Caco-2 (cell line): ENCODE data around the gene PLEKHA6. TPM values are rescaled to one million over a fixed set of nuclear protein-coding genes. Genes with fewer than 3 reads are reported as not detected.

ENCODE experiments used
- BruUV-seq: library from RNA; stranded (reverse); fragments of 400-500 nt; replicated peaks from 2 replicates; lab custom pipeline; 2021; lab: Mats Ljungman, UMichigan
- CTCF ChIA-PET: fragments of 300-600 bp; sonication (Branson Sonifier 250); formaldehyde crosslinking; loops from one replicate; lab custom pipeline; 2022; ENCODE audit warnings: antibody characterized with exemption; lab: Charles Lee
- POLR2A ChIA-PET: fragments of 300-600 bp; sonication (Branson Sonifier 250); formaldehyde crosslinking; loops from one replicate; lab custom pipeline; 2022; ENCODE audit warnings: antibody characterized with exemption; lab: Charles Lee
- DNase-seq, 2 experiments: peaks; one replicate each; pipeline versions ENCODE4 v3.0.0 to v3.0.0-alpha.2; 2020 to 2022
- H3K27me3 ChIP-seq: replicated peaks from 2 replicates; pipeline ENCODE4 v1.6.0; 2011; ENCODE audit warnings: low read length; ENCODE audit not compliant: control insufficient read depth, insufficient read depth
- H3K36me3 ChIP-seq: 2 replicates; pipeline ENCODE4 v1.5.1; 2011; ENCODE audit warnings: low read length; ENCODE audit not compliant: control insufficient read depth, insufficient read depth
- H3K4me1 ChIP-seq: fragments of 250-450 bp; sonication (Bioruptor Pico); 2 replicates; pipeline ENCODE4 v1.5.1; 2020; ENCODE audit warnings: mild to moderate bottlenecking
- H3K4me3 ChIP-seq: 2 replicates; pipeline ENCODE4 v1.5.1; 2011; ENCODE audit warnings: low read depth, mild to moderate bottlenecking, control low read depth, low read length
- H3K9me3 ChIP-seq: fragments of 250-450 bp; sonication (Bioruptor Pico); 2 replicates; pipeline ENCODE4 v1.5.1; 2020; ENCODE audit warnings: mild to moderate bottlenecking, moderate library complexity
- H3K27ac Mint-ChIP-seq: one replicate; pipeline ENCODE4 v1.8.0; 2022; ENCODE audit warnings: mixed read lengths; ENCODE audit not compliant: unreplicated experiment
- H3K27me3 Mint-ChIP-seq: one replicate; pipeline ENCODE4 v1.8.0; 2022; ENCODE audit warnings: mixed read lengths; ENCODE audit not compliant: insufficient read depth, unreplicated experiment
- H3K36me3 Mint-ChIP-seq: one replicate; pipeline ENCODE4 v1.8.0; 2022; ENCODE audit warnings: mild to moderate bottlenecking, mixed read lengths; ENCODE audit not compliant: insufficient read depth, unreplicated experiment
- H3K4me1 Mint-ChIP-seq: one replicate; pipeline ENCODE4 v1.8.0; 2022; ENCODE audit warnings: low read depth, mixed read lengths; ENCODE audit not compliant: unreplicated experiment
- H3K4me3 Mint-ChIP-seq: one replicate; pipeline ENCODE4 v1.8.0; 2022; ENCODE audit warnings: mild to moderate bottlenecking, moderate library complexity, mixed read lengths; ENCODE audit not compliant: unreplicated experiment
- H3K9me3 Mint-ChIP-seq: one replicate; pipeline ENCODE4 v1.8.0; 2022; ENCODE audit warnings: mixed read lengths; ENCODE audit not compliant: unreplicated experiment
- CTCF ChIP-seq, 2 experiments: fragments of 200-600 bp in 1 of 2; IDR thresholded peaks; 1 replicate in 1 of 2; 2 replicates in 1 of 2; pipeline versions ENCODE4 v1.5.1 to v1.8.0; 2011 to 2022; ENCODE audit warnings: antibody characterized with exemption in 1 of 2, control low read depth in 1 of 2, inconsistent platforms in 1 of 2, low read depth in 1 of 2, low read length in 1 of 2, mild to moderate bottlenecking in 1 of 2, moderate library complexity in 1 of 2; ENCODE audit not compliant: insufficient read depth in 1 of 2, severe bottlenecking in 1 of 2, unreplicated experiment in 1 of 2
- intact Hi-C: fragments of 100-400 bp; cut with micrococcal nuclease; formaldehyde crosslinking; loops from one replicate; pipeline ENCODE4 v1.10.0; 2022; ENCODE audit not compliant: unreplicated experiment
- total RNA-seq: library from RNA; stranded (reverse); gene quantifications from 2 replicates; pipeline ENCODE4 v1.2.3, GENCODE V29; 2022

Gene PLEKHA6
- total RNA-seq, 1 experiment from 2014 or later, result 18.8 TPM

- Histone ChIP-seq H3K4me3 (peak overlapping the region; percentile 39), H3K27me3 (no peaks in the 10 kb centered on the region), H3K36me3 (no peaks in the 10 kb centered on the region), H3K9me3 (no peaks in the 10 kb centered on the region), H3K4me1 (peaks cover 43% of the 10 kb centered on the region)
- TF ChIP-seq CTCF (IDR thresholded peaks at IDR 0.05; ENCODE audit: insufficient read depth in 1 of 2, low read depth in 1 of 2, low read length in 1 of 2, severe bottlenecking in 1 of 2, unreplicated experiment in 1 of 2), result no peak
- peak overlapping the region; percentile 70 for H3K4me3 Mint-ChIP-seq
- H3K4me1 Mint-ChIP-seq, result peaks cover 51% of the 10 kb centered on the region
- no peaks in the 10 kb centered on the region for H3K9me3 Mint-ChIP-seq
- peak; percentile 72 to 74 for DNase-seq
- no peaks in the 10 kb centered on the region for H3K27me3 Mint-ChIP-seq
- CTCF ChIA-PET, result interaction anchor here (1.1 to 1.8 kb wide), 2 partner anchors 8 to 30 kb away, joined by 3 to 9 read pairs; no protein-coding TSS in a partner anchor
- intact Hi-C loops, result no loop called here
- no TSS peak for BruUV-seq
- H3K27ac Mint-ChIP-seq, result peak overlapping the region; percentile 68
- POLR2A ChIA-PET, result interaction anchor here (1.1 kb wide), 1 partner anchor 9 kb away, joined by 4 read pairs; no protein-coding TSS in a partner anchor
- peaks cover 5% of the 10 kb centered on the region for H3K36me3 Mint-ChIP-seq
Measured at GRCh38 chr1:204288021-204288588, 71.6 kb downstream of the PLEKHA6 start.

- no peak for DNase-seq
- H3K4me1 ChIP-seq, result peaks cover 43% of the 10 kb centered on the region
- no peaks in the 10 kb centered on the region for H3K36me3 ChIP-seq
- peak overlapping the region; percentile 39 for H3K4me3 ChIP-seq
- H3K9me3 ChIP-seq, result no peaks in the 10 kb centered on the region
- Mint-ChIP-seq H3K9me3 (no peaks in the 10 kb centered on the region), H3K4me3 (peak overlapping the region; percentile 70), H3K4me1 (peaks cover 51% of the 10 kb centered on the region), H3K27ac (peak overlapping the region; percentile 68), H3K27me3 (no peaks in the 10 kb centered on the region), H3K36me3 (peaks cover 5% of the 10 kb centered on the region)
- H3K27me3 ChIP-seq, result no peaks in the 10 kb centered on the region
- ChIA-PET CTCF (interaction anchor here (1.1 to 1.8 kb wide), 2 partner anchors 8 to 29 kb away, joined by 3 to 9 read pairs; no protein-coding TSS in a partner anchor), POLR2A (interaction anchor here (0.6 to 1.1 kb wide), 2 partner anchors 9 to 91 kb away, joined by 3 to 4 read pairs; no protein-coding TSS in a partner anchor)
- intact Hi-C loops, result loop anchor here (1.0 to 2.0 kb wide), 4 partner anchors 9 to 73 kb away; no protein-coding TSS in a partner anchor
- no peak for TF ChIP-seq CTCF (IDR thresholded peaks at IDR 0.05; ENCODE audit: insufficient read depth in 1 of 2, low read depth in 1 of 2, low read length in 1 of 2, severe bottlenecking in 1 of 2, unreplicated experiment in 1 of 2)
- BruUV-seq, result TSS peak; percentile 86
Measured at GRCh38 chr1:204287466-204287891, 72.2 kb downstream of the PLEKHA6 start.

GRCh38 chr1:204286831-204287421 lies 72.8 kb downstream of the PLEKHA6 start:
- Histone ChIP-seq H3K27me3 (no peaks in the 10 kb centered on the region), H3K4me1 (peaks cover 43% of the 10 kb centered on the region), H3K4me3 (peak overlapping the region; percentile 39), H3K9me3 (no peaks in the 10 kb centered on the region), H3K36me3 (no peaks in the 10 kb centered on the region)
- peak overlapping the region; percentile 70 for H3K4me3 Mint-ChIP-seq
- peak; percentile 60 to 65 for DNase-seq
- H3K27ac Mint-ChIP-seq, result peak overlapping the region; percentile 68
- TF ChIP-seq CTCF (IDR thresholded peaks at IDR 0.05; ENCODE audit: insufficient read depth in 1 of 2, low read depth in 1 of 2, low read length in 1 of 2, severe bottlenecking in 1 of 2, unreplicated experiment in 1 of 2), result no peak
- H3K9me3 Mint-ChIP-seq, result no peaks in the 10 kb centered on the region
- H3K27me3 Mint-ChIP-seq, result no peaks in the 10 kb centered on the region
- ChIA-PET CTCF (interaction anchor here (0.8 to 1.8 kb wide), 3 partner anchors 9 to 123 kb away, joined by 3 to 9 read pairs (median 3); no protein-coding TSS in a partner anchor), POLR2A (interaction anchor here (0.6 kb wide), 1 partner anchor 91 kb away, joined by 3 read pairs; no protein-coding TSS in a partner anchor)
- peaks cover 51% of the 10 kb centered on the region for H3K4me1 Mint-ChIP-seq
- peaks cover 5% of the 10 kb centered on the region for H3K36me3 Mint-ChIP-seq
- intact Hi-C loops, result loop anchor here (1.0 to 2.0 kb wide), 4 partner anchors 9 to 72 kb away; no protein-coding TSS in a partner anchor
- BruUV-seq, result no TSS peak
